ENCODE data around the gene NME3.

NME3 gene

DNA sequence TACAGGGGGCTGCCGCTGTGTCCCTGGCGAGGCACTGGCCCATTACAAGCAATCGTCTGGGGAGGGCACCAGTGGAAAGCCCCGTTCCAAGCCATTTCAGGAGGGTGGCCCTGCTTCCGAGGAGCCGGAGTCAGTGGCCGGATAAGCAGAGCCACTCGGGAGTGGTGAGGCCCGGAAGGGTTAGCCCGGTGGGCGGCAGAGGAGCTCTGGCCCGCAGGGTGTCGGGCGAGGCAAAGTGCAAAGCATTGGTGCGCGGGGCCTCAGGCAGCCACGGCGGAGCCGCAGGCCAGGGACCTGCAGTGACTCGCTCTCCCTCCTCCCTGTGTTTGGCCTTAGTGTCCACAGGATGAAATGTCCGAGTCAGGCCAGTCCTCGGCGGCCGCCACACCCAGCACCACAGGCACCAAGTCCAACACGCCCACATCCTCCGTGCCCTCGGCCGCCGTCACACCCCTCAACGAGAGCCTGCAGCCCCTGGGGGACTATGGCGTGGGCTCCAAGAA lies 24.6 kb downstream of the NME3 start:
- H3K27me3 ChIP-seq (ENCODE audit: control insufficient read depth, insufficient read depth, low read length), result no peaks in the 10 kb centered on the region
- peaks cover 23% of the 10 kb centered on the region for H3K36me3 ChIP-seq (ENCODE audit: control insufficient read depth, insufficient read depth, low read length)
- H3K9me3 ChIP-seq (ENCODE audit: control insufficient read depth, insufficient read depth, low read length), result no peaks in the 10 kb centered on the region
- H3K4me1 ChIP-seq (ENCODE audit: control insufficient read depth, insufficient read depth, low read length), result no peaks in the 10 kb centered on the region
- no peak overlapping the region for H3K9ac ChIP-seq (ENCODE audit: low read depth, low read length)
- no peak overlapping the region for H3K4me3 ChIP-seq (ENCODE audit: low read depth, low read length)

DNA sequence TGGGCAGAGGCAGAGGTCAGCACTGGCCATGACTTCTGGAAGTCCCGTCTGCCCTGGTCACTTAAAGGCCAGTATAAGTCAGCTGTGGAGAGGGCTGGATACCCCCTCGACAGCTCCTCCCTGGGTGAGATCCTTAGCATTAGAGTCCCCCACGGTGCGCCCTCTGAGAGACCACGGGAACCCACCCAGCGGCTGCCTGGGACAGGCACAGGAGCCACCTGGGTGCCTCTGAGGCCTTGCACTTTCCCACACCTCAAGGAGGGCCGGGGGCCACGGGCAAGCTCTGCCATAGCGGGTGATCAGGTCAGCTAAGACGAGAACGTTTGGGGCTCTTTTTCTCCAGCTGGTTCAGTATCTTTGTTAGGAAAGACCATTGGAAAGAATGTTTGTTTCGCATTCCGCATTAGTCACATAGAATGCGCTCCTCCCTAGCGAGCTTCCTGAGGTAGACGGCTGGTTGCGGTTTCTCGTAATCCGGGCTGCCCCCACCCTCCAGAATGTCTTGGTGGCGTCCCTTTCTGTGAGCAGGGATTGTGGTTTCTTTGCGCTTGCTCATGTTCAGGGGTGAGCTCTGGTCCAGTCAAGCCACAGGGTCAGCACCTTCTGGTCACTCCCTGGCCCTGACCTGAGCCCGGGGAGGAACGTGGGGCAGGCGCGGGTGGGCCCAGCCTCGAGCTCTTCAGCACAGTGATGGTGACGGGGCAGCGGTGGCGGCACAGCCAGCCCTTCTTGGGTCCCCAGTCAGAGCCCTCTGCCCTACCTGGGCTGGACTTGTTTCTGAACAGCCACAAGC lies 25.2 kb downstream of the NME3 start:
- H3K4me1 ChIP-seq (ENCODE audit: control insufficient read depth, insufficient read depth, low read length), result no peaks in the 10 kb centered on the region
- H3K27me3 ChIP-seq (ENCODE audit: control insufficient read depth, insufficient read depth, low read length), result no peaks in the 10 kb centered on the region
- H3K9me3 ChIP-seq (ENCODE audit: control insufficient read depth, insufficient read depth, low read length), result no peaks in the 10 kb centered on the region
- H3K36me3 ChIP-seq (ENCODE audit: control insufficient read depth, insufficient read depth, low read length), result peaks cover 20% of the 10 kb centered on the region
- no peak overlapping the region for H3K4me3 ChIP-seq (ENCODE audit: low read depth, low read length)
- no peak overlapping the region for H3K9ac ChIP-seq (ENCODE audit: low read depth, low read length)

DNA sequence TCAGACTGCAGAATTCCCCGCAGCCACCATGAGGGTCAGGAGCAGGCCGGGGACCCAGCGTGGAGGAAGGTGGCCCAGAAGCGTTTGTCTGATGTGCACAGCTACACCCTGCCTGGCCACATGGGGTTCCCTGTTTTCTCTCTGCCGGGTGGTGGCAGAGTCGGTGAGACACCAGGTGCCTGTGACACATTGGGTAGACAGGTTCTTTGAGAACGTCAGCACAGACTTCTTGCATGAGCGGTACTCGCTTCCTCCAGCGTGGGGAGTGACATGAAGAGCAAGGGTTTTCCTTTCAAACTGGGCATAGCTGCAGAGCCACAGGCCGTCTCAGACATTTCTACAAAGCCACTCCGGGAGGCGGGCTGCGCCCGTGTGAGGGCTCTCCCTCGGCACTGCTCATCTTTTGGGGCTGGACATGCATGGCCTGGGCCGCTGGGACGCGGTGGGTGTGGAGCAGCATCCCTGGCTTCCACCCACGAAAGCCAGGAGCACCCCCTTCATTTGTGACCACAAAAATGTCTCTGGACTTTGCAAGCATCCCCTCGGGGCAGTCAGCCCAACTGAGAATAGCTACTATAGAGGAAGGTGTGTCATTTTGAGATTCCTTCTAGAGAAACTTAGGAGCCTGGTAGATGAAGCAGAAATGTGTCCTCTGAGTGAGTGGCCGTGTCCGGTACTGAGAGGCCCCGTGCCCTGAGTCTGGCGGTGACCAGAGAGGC lies 26.0 kb downstream of the NME3 start:
- H3K27me3 ChIP-seq (ENCODE audit: control insufficient read depth, insufficient read depth, low read length), result no peaks in the 10 kb centered on the region
- H3K9me3 ChIP-seq (ENCODE audit: control insufficient read depth, insufficient read depth, low read length), result no peaks in the 10 kb centered on the region
- H3K4me1 ChIP-seq (ENCODE audit: control insufficient read depth, insufficient read depth, low read length), result no peaks in the 10 kb centered on the region
- no peak overlapping the region for H3K4me3 ChIP-seq (ENCODE audit: low read depth, low read length)
- no peak overlapping the region for H3K9ac ChIP-seq (ENCODE audit: low read depth, low read length)
- peaks cover 26% of the 10 kb centered on the region for H3K36me3 ChIP-seq (ENCODE audit: control insufficient read depth, insufficient read depth, low read length)

DNA sequence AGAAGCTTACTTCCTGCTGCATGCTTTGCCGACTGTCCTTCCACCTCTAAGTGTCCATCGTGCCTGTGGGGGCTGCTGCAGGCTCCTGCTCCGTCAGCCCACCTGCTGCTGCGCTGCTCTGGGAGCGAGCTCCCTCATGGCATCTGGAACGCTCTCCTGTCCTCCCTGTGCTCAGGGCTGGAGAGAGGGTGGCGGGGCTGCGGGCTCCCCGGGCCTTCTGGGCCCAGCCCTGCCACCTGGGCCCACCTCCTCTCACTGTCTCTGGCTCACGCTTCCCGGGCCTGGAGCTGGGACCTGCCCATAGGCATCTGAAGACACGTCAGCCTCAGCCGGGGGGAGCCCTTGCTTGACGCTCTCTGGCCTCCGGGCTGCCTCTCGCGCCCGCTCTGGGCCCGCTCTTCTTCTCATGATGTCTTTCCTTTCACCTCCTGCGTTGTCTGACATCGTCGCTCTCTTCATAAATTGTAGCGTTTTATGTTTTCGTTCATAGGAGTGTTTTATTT lies 27.0 kb downstream of the NME3 start:
- no peak overlapping the region for H3K9ac ChIP-seq (ENCODE audit: low read depth, low read length)
- H3K9me3 ChIP-seq (ENCODE audit: control insufficient read depth, insufficient read depth, low read length), result no peaks in the 10 kb centered on the region
- H3K4me1 ChIP-seq (ENCODE audit: control insufficient read depth, insufficient read depth, low read length), result no peaks in the 10 kb centered on the region
- H3K4me3 ChIP-seq (ENCODE audit: low read depth, low read length), result no peak overlapping the region
- H3K27me3 ChIP-seq (ENCODE audit: control insufficient read depth, insufficient read depth, low read length), result no peaks in the 10 kb centered on the region
- peaks cover 32% of the 10 kb centered on the region for H3K36me3 ChIP-seq (ENCODE audit: control insufficient read depth, insufficient read depth, low read length)

DNA sequence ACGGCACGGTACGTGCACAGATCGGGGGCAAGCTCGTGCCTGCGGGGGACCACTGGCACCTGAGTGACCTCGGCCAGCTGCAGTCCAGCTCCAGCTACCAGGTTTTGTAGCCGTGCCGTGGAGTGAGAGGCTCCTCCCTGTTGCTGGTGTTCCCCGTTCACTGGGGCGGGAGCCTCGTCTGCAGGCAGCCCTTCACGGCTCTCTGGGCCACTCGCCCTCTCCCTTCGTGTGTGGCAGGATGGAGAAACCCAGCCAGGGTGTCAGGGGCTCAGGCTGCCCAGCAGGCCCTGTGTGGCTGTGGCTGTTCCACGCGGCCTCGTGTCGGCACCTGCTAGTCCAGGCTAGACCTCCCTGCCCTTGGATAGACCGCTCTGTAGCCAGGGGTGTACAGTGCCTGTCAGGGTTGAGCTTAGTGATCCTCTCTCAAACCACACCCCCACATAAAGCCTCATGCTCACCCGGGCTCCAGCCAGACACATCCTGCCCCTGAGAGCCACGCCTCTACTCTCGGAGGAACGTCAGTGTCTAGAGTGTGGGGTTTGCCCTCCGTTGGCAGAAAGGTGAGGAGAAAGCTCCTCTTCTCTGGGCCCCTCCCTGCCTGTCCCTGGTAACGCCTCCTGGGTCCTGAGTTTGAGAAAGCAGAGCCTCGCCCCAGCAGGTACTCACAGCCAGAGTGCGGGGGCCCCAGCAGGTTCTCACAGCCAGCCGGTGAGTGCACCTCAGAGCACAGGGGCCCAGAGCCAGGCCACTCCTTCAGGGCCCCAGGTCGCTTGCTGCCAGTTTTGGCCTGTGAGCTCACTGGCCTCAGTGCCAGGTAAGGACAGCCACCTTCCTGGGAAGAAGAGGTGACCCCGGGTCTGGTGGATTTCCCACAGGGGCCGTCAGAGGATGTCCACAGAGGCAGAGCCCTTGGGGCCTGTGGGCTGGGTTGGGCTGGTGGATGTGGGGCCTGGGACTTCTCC lies 27.7 kb downstream of the NME3 start:
- Histone ChIP-seq H3K36me3 (ENCODE audit: control insufficient read depth, insufficient read depth, low read length) (peaks cover 28% of the 10 kb centered on the region), H3K9me3 (ENCODE audit: control insufficient read depth, insufficient read depth, low read length) (no peaks in the 10 kb centered on the region), H3K4me1 (ENCODE audit: control insufficient read depth, insufficient read depth, low read length) (no peaks in the 10 kb centered on the region), H3K4me3 (ENCODE audit: low read depth, low read length) (no peak overlapping the region), H3K27me3 (ENCODE audit: control insufficient read depth, insufficient read depth, low read length) (no peaks in the 10 kb centered on the region), H3K9ac (ENCODE audit: low read depth, low read length) (no peak overlapping the region)

DNA sequence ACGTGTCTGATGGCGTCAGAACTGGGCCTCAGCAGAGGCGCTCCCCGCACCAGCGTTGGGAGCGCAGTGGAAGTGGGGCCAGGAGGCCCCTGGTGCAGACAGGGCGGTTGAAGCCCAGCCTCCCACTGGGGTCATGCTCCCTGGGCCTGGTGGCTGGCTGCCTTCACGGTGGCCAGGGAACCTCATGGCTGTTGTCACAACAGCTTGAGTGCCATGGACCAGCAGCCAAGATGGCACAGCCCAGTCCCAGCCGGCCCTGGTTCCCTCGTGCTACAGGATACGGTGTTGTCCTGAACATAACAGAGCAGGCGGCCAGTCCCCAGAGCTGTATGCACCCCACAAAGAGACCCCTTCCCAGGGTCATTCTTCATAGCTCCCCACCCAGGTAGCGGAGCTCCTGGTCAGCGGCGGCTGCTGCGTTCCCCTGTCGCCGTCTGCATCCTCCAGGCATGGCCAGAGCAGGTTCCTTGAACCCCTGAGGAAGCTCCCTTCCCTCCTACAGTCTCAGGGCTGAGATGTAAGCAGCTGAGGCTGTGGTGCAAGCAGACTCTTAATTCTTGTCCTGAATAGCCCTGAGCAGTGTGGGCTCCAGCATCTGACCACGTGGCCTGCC lies 29.7 kb downstream of the NME3 start:
- Histone ChIP-seq H3K4me1 (ENCODE audit: control insufficient read depth, insufficient read depth, low read length) (no peaks in the 10 kb centered on the region), H3K36me3 (ENCODE audit: control insufficient read depth, insufficient read depth, low read length) (peaks cover 15% of the 10 kb centered on the region), H3K27me3 (ENCODE audit: control insufficient read depth, insufficient read depth, low read length) (no peaks in the 10 kb centered on the region), H3K9me3 (ENCODE audit: control insufficient read depth, insufficient read depth, low read length) (peaks cover 3% of the 10 kb centered on the region), H3K9ac (ENCODE audit: low read depth, low read length) (no peak overlapping the region), H3K4me3 (ENCODE audit: low read depth, low read length) (no peak overlapping the region)

DNA sequence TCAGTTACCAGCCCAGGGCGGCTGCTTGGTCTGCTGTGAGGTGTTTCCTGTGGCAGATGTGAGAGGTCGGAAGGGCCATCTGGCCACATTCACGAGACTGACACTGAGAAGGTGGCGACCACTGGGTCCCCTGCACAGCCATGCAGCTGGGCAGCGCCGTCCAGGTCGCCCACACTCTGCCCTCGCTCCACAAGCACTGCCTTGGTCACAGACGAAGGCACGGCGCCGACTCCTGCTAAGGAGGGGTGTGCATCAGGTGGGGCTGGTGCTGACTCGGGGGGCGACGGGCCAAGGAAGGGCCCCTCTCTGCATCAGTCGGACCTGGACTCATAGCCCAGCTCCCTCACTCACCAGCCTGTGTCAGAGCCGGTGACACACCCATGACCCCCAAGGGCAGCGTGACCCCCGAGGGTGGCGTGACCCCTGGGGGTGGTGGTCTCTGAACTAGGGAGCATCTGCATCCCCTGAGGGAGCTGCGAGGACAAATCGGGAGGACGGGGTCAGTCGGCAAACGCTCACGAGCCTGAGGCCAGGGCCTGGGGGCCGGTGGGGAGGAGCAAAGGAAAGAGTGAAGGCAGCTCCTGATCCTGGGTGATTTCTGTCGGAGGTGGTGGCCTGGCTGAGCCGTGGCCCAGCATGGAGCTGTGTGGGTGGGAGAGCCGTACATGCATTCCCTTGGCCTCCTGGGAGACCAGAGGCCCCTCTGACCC lies 30.4 kb downstream of the NME3 start:
- H3K36me3 ChIP-seq (ENCODE audit: control insufficient read depth, insufficient read depth, low read length), result peaks cover 15% of the 10 kb centered on the region
- H3K4me1 ChIP-seq (ENCODE audit: control insufficient read depth, insufficient read depth, low read length), result no peaks in the 10 kb centered on the region
- no peak overlapping the region for H3K9ac ChIP-seq (ENCODE audit: low read depth, low read length)

DNA sequence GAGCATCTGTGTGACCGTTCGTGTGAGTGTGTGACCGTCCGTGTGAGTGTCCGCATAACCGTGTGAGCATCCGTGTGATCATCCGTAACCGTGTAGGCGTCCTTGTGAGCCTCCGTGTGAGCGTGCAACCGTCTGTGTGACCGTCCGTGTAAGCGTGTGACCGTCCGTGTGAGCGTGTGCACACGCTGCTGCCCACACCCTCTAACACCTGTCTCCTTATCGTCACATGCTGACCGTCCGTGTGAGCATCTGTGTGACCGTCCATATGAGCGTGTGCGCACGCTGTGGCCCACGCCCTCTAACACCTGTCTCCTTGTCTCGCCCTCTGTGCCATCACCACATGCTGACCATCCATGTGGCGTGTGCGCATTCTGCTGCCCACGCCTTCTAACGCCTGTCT lies 31.1 kb downstream of the NME3 start:
- Histone ChIP-seq H3K9ac (ENCODE audit: low read depth, low read length) (no peak overlapping the region), H3K4me1 (ENCODE audit: control insufficient read depth, insufficient read depth, low read length) (no peaks in the 10 kb centered on the region), H3K36me3 (ENCODE audit: control insufficient read depth, insufficient read depth, low read length) (peaks cover 15% of the 10 kb centered on the region), H3K4me3 (ENCODE audit: low read depth, low read length) (no peak overlapping the region), H3K27me3 (ENCODE audit: control insufficient read depth, insufficient read depth, low read length) (no peaks in the 10 kb centered on the region), H3K9me3 (ENCODE audit: control insufficient read depth, insufficient read depth, low read length) (peaks cover 3% of the 10 kb centered on the region)

More for the DNA sequence above, 30.4 kb downstream of the NME3 start:
- H3K27me3 ChIP-seq (ENCODE audit: control insufficient read depth, insufficient read depth, low read length), result no peaks in the 10 kb centered on the region
- no peak overlapping the region for H3K4me3 ChIP-seq (ENCODE audit: low read depth, low read length)
- H3K9me3 ChIP-seq (ENCODE audit: control insufficient read depth, insufficient read depth, low read length), result peaks cover 3% of the 10 kb centered on the region

DNA sequence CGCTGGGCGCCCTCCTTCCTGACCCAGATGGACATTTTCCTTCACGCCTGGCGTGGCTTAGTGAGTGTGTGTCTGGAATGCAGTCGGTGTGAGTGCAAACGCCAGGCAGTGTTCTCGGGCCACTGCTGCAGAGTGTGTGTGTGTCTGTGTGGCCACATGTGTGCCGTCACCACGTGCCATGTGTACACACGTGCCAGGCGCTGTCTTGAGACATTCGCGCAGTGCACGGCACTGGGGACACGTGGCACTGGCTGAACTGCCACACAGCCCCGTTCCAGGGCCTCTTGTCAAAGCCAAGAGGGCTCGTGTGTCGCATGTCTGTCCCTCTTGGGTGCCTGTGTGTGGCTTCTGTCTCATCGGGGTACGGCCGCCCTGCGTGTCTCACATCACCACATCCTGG lies 36.5 kb downstream of the NME3 start:
- Histone ChIP-seq H3K4me3 (ENCODE audit: low read depth, low read length) (no peak overlapping the region), H3K4me1 (ENCODE audit: control insufficient read depth, insufficient read depth, low read length) (no peaks in the 10 kb centered on the region), H3K9me3 (ENCODE audit: control insufficient read depth, insufficient read depth, low read length) (peaks cover 3% of the 10 kb centered on the region), H3K36me3 (ENCODE audit: control insufficient read depth, insufficient read depth, low read length) (peaks cover 21% of the 10 kb centered on the region), H3K9ac (ENCODE audit: low read depth, low read length) (no peak overlapping the region), H3K27me3 (ENCODE audit: control insufficient read depth, insufficient read depth, low read length) (no peaks in the 10 kb centered on the region)

DNA sequence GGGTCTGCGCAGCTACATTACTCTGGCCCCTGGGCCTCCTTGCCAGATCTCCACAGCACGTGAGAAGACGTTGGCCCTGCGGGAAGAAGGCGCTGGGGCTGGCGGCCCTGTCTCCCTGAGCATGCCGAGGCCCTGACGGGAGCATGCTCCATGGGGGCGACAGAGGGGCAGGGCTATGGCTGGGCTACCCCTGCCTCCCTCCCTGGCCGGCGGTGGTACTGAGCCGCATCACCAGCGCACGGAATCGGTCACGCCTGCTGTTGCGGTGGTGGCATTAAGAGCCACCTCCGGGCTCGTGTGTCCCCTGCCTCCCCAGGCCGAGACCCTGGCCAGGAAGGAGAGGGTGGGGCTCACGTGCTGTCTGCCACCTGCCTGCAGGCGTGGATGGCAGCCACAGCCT lies 37.2 kb downstream of the NME3 start:
- Histone ChIP-seq H3K9me3 (ENCODE audit: control insufficient read depth, insufficient read depth, low read length) (peaks cover 3% of the 10 kb centered on the region), H3K27me3 (ENCODE audit: control insufficient read depth, insufficient read depth, low read length) (no peaks in the 10 kb centered on the region), H3K36me3 (ENCODE audit: control insufficient read depth, insufficient read depth, low read length) (peaks cover 22% of the 10 kb centered on the region), H3K4me1 (ENCODE audit: control insufficient read depth, insufficient read depth, low read length) (no peaks in the 10 kb centered on the region), H3K9ac (ENCODE audit: low read depth, low read length) (no peak overlapping the region), H3K4me3 (ENCODE audit: low read depth, low read length) (no peak overlapping the region)

Data from iPS-15b (cell line).